Medulla oblongata (tissue), 1 donor: ENCODE data around the gene CAMTA1.

Source experiments
- DNase-seq: peaks from one replicate; pipeline ENCODE4 v3.0.0-alpha.2; 2015; ENCODE audit errors: extremely low spot score

CAMTA1 gene

DNA sequence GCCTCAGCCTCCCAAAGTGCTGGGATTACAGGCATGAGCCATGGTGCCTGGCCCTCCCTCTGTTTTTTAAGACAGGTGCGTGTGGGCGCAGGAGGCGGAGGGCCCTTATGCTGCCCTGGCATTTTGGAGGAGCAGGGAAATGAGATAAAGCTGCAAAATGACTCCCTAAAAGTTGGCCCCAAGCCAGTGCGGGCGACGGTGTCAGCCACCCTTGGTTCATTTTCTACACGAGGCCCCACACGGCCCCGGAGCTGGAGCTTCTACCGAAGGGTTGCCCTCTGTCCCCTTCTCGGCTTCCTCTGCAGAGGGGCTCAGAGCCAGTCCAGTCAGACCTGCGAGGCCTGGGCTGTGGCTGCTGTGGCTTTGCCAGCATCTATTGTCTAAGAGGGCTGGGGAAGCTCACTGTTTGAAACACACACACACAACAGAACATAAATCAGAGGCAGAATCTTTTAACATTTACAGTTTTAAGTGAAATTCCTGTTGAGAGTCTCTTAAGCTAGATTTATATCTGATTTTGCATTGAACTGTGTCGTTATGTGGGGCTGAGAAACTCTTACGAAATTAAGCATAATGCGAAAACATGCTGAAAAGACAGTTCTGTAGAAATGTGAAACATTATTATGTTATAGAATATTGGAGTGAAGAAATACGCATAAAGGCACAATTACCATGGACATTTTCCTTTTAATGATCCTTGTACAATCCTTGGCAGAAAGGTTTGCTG is 255.9 kb downstream of the CAMTA1 start:
- no peak for DNase-seq

DNA sequence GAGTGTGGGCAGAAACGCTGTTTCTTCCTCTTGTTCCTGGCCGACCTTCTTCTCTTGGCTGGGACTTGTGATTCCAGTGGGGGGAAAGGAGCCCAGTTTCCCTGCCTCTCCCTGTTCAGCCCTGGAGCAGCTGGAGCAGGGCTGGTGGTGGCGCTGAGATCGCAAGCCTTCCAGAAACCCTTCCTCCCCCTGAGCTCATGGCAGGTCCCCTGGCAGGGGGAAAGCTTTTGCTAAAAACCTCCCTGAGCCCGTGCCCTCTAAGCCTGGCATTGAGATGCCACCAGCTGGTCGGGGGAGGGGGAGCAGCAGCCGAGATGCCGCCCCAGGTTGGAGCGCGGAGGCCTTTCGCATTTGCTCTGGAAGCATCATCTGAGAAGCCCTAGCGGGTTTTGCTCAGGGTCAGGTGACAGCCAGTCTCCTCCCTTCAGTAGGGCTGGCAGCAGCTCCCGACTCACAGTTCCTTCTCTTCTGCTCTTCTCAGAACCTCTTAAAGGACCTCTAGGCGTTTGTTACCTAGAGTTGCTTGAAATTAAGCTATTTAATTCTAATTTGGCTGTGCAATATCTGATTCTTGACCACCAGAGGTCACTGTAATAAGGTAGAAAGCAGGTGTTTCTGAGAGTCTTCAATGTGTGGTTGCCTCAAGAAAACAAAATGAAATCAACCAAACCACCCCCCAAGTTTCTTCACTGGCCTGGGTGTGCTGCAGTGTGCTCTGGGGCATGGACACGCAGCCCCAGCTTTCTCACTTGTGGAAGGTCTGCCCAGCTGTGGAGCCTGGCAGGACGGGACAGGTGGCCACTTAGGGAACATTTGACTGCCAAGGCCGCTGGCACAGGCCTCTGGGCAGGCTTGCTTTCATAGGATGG is 257.3 kb downstream of the CAMTA1 start:
- DNase-seq: peak; percentile 44

DNA sequence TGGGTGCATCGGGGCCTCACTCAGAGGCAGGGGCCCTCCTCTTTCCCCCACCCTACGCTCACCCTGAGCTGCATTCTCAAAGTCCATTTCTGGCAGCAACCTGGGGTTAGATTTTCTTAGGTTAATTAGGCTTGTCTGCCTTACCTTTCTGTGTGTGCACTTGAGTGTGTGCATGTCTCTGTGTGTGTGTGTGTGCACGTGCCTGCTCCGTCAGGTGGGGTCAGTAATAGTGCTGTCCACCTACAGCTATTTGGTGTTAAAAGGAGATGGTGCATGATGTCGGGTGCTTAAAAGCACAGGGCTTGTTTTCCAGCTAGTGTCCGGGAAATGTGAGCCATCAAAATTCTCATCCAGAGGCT is 257.9 kb downstream of the CAMTA1 start:
- no peak for DNase-seq

DNA sequence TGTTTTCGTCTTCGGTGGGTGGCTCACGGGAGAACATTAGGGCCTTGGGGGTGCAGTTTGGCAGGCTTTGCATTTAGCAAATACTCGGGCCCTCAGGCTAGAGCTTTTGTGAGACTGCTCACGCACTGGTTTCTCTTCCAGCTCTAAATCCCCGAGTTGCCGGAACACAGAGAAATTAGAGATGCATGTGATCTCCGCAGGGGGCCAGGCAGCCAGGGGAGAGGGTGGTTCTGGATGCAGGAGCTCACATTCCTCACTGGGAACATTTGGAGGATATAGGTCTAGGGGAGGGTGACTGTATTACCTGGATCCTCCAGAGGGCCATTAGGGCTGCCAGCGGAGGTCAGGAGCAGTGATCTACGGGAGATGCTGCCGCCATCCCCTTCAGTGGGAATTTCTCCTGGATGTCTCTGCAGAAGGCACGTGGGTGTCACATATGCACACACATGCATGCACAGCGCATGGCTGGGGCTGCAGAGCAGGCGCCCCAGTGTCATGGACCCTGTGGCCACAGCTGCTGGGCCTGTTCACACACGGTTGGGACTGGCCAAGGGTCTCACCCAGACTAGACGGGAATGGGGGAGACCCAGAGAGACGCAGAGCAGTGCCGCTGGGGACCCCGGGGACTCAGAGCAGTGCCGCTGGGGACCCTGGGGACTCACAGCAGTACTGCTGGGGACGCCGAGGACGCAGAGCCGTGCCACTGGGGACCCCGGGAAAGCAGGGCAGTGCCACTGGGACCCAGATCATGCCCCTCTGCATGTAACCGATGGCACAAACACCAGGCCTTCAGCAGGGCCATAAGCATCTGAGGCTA is 258.7 kb downstream of the CAMTA1 start:
- DNase-seq: no peak

DNA sequence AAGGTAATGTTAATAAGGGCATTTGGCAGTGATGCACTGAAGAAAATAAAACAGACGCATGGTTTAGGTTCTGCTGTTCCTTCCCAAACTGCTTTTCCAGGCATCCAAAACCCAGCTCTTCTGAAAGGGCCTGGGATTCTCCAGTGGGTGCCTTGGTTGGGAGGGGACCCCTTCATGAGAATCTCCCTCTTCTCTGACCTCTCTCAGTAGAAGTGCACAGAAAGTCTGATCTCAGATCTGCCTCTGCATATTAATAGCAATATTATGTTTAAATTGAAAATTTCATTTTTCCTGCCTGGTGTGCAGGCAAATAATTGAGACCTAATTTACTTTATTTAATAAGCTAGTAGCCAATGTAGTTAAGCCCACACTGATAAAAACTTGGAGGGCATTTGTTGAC is 260.6 kb downstream of the CAMTA1 start:
- DNase-seq: no peak

DNA sequence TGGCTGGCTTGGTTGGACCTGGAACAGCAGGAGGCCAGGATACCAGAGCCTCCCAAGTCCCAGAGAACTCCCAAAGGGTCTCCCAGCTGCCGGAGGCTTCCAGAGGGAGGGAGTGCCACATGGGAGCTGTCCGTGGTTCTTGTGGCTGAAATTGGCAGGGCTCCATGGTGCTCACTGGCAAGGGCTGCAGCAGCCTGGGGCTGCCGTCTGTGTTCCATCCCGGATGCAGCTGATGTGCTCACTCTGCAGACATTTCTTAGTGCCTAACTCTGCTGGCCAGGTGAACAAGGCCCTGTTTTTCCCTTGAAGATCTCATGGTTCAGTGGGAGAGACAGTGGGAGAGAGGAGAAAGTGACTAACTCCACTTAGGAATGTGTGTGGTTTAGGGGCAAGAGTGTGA is 261.1 kb downstream of the CAMTA1 start:
- DNase-seq: peak; percentile 56

DNA sequence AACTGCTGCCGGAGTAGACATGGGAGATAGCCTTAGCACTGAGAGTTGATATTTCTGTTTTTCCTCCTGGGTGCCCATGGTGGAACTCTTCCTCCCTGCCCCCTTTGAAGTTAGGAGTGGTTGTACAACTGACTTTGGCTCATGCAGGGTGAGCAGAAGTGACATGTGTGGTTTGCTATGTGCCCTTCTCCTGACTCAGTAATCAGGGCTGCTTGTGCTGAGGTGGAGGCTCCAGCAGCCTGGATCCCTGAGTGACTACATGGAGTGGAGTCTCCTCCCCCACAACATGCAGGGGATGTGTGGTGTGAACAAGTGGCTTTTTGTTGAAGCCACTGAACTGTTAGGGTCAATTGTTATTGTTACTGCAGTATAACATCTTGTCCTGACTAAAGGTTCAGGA is 261.6 kb downstream of the CAMTA1 start:
- DNase-seq: no peak

DNA sequence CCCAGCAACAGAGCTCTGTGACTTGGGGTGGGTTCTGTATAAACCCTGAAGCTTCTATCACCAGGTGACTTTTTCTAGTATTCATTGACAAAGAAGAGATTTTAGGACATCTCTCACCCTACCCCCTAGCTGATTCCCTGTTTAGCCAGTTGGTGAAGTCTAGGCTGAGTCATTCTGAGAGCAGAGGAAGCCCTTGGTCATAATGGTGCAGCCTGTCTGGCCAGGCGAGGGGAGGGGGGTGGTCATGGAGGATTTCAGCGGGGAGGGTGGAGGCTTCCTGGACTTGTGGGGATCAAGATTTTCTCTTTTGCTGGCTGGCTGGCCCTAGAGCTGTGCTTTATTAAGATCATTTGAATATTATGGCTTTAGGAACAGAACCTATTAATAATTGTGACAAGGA is 262.6 kb downstream of the CAMTA1 start:
- DNase-seq: no peak

DNA sequence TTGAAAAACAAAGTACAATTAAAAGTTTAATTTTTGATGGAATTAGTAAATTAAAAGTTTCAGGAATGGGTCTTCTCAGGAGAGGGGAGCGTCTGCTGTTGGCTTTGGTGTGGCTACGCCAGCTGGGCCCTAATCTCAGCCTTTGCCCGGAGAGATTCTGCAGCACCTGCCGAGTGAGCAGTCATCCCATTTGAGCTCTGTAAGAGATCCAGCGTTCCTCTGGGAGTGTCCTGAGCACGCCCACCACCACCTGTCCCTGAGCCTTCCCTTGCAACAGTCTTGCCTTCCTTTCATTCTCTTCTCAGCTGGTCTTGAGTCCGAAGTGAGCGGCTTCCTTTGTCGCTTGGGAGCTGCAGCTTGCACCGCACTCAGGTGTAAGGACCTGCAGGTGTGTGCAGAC is 263.1 kb downstream of the CAMTA1 start:
- no peak for DNase-seq

DNA sequence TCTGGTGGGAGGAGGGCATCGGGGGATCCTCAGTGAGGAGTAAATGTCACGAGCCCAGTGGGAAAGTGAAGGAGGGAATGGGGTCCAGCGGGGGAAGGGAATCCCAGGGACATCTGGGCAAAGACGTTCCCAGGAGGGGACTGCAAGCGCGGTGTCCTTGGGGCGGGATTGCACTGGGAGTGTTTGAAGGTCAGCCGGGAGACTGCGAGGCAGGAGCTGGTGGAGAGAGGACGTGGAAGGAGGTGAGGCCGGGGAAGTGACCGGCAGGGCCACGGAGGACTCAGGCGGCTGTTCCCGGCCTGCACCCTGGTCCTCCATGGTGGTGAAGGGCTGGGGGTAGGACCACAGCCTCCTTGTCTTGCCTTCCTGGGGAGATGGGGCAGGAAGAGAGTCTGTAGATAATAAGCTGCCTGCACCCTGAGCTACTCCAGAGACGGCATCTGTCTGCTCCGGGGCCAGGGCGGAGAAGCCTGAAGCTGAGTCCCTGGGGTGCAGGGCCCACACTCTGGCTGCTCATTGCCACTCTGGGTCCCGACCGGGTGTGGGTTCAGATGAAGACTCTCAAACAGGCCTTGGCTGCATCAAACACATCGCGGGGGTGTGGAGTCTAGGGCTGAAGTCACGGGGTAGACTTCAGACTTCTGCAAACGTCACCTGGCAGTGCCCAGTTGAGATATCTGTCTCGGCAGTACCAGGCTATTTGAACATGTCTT is 264.8 kb downstream of the CAMTA1 start:
- no peak for DNase-seq

DNA sequence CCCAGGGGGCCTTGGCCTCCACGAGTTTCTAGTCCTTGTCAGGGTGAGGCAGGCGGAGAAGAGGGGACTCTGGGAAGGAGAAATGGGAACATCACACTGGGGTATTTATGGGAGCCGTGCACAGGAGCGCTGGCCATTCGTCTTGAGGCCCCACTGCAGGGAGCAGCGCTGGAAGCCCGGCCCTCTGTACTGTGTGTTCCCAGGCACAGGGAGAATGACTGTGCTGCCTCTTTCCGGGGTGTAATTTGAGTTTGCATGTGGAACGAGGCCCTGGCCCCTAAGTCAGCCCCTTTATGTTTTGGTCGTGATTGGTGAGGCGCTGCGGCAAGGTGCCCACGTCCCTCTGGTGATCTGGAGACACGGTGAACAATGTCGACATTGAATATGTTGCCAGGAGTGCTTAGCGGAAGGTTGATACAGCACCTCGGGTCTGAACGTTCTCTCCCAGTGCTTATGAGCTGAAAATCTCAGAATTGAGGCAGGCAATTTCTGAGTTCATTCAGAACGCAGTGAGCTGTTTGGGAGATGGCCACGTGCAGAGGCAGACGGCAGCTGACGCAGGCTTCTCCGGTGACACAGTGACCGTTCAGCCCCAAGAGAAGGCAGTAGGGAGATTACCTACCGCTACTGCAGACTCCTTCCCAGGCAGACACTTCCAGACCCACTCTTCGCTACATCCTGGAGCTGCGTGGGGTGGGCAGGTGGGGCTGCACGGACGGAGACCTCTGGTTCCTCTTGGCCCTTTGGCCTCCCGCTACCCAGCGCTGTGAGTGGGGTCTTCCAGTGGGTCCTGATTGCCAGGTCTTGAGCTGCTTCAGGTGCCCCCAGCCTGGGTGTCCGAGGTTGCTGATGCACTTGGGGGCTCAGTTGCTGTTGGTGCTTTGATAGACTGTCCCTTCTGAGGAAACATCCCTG is 265.8 kb downstream of the CAMTA1 start:
- peak; percentile 34 for DNase-seq

DNA sequence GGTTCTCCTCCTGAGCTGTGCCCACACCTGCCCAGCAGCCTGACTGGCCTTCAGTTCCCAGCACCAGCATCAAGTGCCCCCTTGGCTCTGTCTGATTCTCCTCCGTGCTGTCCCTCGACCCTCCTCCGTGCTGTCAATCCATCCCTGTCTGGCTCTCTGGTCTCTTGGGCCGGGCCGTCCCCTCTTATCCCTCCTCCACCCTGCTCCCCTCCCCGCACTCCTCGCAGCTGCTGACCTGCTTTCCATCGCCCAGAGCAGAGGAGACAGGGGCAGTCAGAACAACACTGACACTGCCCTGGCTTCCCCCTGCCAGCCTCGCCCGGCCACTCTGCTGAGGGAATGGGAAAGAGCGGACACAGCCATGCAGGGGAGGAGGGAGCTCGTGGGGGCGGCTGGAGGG is 267.4 kb downstream of the CAMTA1 start:
- DNase-seq: no peak

DNA sequence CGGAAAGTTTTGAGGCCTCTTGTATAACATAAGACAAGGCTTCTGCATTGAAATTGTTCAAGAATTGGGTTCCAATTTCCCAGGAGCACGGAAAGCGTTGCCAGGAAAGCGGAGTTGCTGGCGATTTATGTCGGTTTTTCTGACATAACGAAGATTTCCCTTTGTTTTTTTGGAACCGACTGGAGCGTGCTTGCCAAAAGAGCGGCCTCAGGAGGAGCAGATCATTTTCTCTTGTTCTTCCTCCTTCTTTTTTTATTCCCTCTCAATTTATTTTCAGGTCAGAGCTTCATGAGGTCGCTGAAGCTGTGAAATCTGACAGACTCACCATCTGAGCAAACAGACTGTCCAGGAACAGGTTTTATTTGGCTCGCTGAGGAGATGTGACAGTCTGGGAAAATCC is 275.5 kb downstream of the CAMTA1 start:
- DNase-seq: no peak

DNA sequence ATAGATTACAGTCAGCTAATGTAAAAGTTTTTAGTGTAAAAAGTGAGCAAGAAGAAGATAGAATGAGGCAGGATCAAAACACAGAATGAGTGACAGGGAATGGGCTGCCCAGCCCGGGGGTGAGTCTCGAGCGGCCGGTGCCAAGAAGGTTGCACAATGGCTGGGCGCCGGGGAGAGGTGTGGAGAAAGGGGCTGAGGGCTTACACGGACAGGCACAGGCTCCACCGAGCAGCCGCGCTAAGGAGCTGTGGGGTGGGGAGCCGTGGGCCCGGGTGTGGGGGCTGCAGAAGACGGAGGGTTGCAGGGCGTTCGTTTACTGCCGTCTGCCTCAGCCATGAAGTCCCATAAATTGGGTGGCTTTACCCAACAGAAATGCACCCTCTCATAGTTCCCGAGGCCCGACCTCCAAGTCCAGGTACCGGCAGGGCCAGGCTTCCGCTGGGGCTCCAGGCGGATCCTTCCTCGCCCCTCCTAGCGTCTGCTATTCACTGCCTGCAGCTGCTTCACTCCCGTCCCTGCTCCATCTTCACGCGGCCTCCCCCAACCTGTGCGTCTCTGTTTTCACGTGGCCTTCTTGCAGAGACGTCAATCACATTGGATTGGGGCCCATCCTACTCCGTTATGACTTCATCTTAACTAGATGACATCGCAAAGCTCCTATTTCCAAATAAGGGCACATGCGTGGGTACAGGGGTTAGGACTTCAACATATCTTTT is 277.2 kb downstream of the CAMTA1 start:
- DNase-seq: no peak

DNA sequence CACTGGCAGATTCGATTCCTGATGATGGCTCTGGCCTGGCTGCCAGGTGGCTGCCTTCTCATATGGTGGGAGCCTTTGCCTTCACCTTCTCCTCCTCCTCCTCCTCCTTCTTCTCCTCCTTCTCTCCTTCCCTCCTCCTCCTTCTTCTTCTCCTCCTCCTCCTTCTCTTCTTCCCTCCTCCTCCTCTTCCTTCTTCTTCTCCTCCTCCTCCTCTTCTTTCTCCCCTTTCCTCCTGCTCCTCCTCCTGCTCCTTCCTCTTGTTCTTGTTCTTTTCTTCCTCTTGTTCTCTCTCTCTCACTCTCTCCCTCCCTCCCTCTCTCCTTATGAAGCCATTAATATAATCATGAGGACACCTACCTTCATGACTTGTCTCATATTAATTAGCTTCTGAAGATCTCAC is 278.7 kb downstream of the CAMTA1 start:
- no peak for DNase-seq

DNA sequence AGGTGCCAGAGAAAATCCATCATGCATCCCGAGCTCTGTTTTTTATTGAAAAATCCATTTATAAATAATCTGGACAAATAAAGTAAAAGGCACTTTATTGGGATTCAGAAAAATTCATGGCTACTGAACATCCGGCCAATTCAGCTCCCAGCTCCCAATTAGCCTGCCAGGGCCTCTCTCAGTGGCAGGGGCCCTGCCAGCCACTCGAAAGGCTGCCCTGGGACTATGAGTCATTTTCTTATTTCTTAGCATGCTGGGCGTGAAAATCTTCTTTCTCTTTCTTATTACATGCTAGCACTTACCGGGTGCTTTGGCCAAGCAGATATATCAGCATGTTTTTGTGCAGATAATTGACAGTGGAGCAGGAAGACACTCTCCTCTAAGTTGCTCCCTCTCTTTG is 283.3 kb downstream of the CAMTA1 start:
- no peak for DNase-seq

DNA sequence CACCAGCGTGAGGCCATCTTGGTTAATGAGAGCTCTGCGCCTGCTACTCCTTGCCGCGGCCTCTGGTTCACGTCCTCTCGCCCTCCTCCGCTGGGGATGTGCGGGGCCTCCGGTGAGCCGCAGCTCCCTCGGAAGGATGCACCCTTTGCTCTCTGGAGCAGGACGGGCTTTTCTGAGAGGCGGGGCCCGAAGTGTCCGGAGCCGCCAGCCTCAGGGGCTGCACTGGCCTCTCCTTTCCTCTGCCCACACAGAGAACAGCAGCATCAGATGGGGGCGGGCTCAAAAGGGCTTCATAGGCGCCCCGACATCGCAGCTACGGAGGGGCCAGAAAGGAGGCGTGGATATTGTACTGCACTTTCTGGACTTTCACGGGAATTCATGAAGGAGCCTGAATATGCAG is 284.7 kb downstream of the CAMTA1 start:
- no peak for DNase-seq

DNA sequence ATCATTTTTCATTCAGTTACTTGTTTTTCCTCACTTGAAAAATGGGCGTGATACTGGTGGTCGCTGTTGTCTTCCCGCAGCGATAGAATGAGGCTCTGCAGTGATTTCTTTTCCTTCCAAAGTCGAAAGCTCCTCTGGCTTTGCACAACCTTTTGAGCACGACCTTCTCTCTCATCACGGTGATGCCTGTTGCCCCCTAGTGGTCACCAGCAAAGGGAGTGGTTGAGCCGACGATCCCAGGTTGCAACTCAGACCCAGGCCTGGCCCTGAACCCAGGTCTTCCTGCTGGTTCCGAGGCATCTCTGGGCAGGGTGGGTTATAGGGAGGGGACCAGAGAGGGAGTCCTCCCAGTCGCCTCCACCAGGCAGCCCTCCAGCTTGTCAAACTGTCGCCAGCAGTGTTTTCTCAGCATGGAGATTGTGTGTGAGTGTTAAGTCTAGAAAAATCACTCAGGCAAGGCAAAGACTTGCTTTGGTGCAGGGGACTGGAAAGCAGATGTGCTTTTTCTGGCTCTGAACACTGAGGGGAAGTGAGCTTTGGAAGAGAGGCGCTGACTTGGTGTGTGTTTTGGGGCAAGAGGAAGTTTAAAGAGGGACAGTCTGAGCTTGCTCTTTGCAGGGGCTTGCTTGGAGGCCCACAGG is 285.3 kb downstream of the CAMTA1 start:
- peak; percentile 75 for DNase-seq

DNA sequence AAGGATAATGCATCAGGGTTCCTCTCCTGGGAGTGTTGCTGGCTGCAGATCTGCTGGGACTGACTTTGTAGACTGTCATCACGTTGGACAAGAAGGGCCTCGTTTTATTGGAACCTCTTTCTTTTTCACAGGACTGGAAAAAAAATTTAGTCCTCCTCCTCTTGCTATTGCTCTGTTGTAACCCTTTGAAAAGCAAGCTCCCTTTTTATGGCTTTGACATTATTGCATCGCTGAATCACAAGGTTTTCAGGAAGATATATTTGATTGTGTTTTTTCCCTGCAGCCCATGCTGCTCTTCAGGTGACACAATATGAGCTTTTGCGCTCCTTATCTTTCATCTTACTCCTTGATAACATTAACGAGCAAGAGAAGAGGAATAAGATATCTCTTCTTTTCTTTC is 290.9 kb downstream of the CAMTA1 start:
- DNase-seq: no peak

DNA sequence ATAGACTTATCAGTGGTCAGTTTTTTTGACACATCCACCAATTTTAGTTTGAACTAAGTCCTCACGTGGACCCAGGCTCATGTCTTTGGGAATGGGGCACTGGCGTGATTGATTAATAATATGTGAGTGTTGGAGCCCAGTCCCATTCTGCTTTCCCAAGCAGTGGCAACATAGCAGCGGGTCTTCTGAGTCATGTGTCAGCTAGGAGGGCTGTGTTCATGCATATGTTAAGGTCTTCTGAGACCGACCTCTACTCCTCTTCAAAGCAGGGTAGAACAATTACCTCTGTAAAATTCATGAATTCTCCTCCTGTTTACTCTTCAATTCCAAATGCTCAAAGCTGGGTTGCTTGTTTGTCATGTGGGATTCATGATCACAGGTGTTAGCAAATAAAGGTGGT is 291.3 kb downstream of the CAMTA1 start:
- DNase-seq: no peak
